Measurements from ENCODE around the gene XDH.

Gene XDH

DNA sequence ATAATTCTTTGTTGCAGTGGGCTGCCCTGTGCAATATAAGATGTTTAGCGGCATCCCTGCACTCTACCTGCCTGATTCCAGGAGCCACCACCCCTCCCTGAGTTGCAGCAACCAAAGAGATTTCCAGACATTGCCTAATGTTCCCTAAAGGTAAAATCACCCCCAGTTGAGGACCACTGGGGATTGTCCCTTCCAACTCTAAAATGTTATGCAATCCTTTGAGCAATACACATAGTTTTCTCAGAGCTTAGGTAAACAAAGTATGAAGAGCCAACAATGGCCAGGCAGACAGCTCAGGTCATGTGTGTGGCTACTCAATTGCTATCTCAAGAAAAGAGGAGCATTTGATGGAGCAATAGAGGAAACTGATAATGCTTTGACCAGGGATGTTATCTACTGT is 87.0 kb downstream of the XDH start:
- no peak for DNase-seq

DNA sequence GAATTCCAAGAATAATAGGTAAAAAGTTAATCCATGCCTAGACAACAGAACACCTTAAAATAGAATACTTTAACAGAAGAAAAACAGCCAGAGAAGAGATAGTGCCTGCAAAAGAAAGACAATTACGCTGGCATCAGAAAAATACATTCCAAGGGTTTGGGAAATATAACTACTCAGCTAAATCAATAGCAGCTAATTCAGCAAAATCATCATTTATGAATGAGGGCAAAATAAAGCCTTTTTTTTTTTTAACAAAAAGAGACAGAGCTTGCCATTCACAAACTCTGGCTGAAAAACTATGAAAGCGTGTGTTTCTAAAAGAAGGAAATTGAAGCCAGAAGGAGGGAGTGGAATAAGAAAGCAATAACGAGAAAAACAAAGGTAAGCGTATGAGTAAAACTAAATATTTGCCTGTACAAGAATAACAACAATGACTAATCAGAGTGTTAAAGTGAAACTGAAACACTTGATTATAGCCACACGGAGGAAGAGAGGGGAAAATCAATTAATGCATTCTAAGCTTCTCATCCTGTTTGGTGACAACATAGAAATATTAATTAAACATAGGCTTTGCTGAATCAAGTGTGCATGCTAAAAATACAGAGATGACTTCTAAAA is 90.4 kb downstream of the XDH start:
- DNase-seq: no peak

DNA sequence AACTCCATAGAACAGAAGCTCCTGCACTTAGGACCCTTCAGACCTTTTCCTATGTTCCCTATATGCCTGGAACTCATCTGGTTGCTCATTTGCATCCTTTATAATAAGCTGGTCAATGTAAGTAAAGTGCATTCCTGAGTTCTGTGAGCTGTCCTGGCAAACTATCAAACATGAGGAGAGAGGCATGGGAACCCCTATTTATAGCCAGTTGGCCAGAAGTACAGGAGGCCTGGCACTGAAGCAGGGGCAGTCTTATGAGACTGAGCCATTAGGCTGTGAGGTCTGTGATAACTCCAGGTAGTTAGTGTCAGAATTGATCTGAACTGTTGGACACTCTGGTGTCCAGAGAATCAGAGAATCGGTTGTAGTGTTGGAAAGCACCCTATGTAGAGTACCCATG is 92.2 kb downstream of the XDH start:
- no peak for DNase-seq

DNA sequence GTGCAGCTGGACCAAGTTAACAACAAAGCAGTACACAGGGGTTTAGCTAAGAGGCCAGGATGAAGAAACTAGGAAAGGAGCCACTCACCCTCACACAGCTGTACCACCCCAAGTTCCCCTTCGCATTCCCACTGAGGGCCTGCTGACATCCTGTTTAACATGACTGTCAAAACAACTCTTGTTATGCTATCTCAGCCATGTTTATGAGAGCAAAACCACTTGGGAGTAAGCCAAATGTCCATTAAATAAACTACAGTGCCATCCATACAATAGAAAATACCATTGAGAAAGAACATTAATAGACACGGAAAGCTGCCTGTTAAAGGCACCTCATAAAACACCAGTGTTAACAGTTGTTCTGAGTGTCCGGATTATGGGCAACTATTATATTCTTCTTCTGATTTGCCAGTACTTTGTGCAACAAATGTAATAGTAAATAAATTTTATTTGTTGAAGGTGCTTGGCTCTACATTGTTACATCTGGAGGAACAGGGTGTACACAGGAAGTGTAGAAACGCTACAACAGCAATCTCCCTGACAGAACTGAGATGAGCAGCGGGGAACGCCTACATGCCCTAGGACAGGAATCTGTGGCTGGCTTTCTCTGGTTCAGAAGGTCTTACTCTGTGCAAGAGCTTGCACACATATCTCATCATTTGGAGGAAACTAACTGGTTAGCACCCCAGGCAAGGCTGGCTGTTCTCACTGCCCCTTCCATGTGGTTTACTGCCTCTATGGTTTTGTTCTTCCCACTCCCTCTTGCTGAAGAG is 95.0 kb downstream of the XDH start:
- no peak for DNase-seq

DNA sequence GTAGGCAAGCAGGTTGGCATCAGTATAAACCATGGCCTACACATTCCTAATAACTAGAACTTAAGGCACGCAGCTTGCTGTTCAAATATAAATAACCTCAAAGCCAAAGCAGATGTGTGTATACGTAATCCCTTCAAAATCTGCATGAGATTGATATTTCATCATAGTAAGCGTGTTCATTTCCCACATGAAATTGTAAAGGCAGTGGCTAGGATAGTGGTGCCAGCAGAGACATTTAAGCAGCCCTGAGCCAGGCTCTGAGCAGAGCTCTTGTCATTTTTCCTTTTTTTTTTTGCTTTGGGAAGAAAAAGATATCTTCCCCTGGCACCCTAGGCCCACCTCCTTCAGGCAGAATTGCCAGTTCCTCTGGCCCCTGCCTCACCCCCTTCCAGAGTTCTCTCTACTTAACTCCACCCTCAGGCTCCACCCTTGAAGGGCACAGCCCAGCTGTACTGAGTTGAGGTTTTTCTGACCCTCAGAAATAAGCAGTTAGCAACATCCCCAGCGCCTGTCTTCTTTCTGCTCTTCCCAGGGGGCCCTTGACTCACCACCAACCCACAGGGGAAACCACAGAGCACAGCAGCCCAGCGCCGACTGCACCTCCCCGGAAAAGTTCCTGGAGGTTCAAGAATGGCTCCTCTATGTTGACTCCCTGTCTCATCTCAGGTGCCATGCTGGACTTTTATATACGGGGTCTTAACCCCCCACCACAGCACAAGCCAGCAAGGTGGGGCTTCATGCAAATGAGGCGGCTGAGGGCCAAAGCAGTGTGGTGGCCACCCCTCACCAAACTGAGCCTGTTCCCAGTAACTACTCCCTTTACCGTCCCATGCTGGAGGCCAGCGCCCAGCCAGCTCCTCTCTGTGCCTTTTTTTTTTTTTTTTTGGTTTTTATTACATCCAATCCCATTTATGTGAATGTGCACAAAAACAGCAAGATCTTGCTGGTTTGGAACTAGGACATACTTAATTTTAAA is 95.9 kb downstream of the XDH start:
- DNase-seq: peak; percentile 8

DNA sequence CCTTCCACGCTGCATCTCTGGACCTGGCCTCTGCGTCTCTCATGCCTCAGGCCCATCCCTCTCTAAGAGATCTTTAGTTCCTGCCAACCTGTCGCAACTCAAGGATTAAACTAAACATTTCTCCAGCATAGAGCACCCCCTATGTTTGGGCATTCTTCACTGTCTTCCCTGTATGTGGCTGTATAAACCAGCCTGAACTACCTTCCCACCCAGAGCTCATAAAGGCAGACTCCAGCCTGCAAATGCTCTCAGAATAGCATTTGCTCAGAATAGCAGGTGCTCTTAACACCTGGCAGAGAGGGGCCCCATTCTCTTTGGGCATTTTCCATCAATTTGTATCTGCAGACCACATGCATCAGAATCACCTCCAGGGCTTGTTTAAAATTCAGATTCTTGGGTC is 97.1 kb downstream of the XDH start:
- DNase-seq: no peak

DNA sequence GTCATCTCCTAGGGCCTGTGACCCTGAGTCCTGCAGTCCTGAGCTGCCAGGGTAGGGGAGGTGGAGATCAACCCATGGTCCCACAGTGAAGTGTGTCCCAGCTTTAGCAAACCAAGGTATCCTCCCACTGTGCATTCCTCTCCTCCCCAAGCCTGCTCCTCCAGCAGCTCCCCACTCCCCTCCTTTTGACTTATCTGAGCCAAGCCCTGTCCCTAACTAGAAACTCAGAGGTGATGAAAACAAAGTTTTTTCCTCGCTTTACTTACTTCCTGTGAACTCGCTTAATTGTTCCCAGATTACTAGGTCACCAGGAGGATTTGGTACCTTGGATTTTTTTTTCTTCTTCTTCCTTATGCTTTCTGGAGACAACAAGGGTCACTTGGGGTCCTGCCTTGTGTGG is 99.8 kb downstream of the XDH start:
- DNase-seq: no peak

DNA sequence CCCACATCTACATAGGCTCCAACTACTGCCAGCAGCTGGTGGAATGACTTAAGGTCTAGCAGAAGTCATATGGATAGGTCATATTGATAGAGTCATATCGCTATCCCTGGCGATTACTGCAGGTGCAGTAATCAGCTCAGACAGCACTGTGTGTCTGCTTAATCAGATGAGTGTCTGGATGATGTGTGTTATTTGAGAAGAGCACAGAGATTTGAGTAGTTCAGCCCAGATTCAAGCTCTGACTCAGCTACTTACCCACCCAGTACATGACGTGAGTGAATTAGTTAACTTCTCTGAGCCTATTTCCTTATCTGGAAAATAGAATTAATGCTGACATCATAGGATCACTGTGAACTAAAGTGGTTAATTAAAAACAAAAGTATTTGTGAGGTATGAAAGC is 101.6 kb downstream of the XDH start:
- DNase-seq: no peak

DNA sequence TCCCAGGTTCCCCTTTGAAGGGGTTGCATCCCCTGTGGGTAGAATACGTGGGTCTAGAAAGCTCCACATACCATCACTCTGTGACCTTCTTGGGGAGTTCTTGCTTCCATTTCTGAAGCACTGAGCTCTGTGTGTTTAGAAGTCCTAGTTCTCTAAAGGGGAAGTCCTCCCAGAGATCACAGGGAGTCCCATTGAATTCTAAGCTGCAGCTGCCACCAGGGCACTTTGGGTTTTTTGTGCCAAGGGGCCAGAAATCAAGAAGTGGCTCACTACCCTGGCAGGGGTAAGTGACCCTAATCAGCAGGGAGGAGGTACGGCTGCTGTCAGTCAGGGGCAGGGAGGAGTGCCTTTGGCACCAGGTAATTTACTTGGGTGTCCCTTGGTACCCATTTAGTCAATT is 109.7 kb downstream of the XDH start:
- no peak for DNase-seq

DNA sequence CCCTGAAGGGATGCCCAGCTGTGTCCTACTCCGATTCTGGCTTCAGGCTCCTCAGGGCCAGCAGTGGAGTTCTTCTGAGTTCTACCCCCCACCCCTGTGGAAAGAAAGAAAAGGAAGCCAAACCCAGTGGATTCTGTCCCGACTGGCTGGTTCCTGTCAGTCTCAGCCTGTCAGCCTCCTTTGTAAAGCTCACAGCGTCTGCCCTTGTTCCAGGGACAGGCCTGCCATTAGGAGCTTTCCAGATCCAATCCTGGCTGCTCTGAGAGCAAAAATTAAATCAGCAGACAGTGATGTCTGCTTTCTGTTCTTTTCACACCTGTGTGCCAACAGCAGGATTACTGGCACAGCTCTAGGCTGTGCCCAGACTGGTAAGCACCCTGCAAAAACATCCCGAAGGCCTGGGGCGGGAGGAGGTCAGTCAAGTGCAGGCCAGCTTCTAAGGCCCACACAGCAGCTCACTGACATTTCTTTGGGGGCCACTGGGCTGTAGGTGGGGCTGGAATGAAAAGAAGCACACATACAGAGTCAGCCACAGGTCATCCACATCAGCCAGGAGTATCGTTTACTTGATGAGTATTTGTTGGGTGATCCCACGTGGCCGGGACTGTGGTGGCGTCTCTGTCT is 111.5 kb downstream of the XDH start:
- no peak for DNase-seq

DNA sequence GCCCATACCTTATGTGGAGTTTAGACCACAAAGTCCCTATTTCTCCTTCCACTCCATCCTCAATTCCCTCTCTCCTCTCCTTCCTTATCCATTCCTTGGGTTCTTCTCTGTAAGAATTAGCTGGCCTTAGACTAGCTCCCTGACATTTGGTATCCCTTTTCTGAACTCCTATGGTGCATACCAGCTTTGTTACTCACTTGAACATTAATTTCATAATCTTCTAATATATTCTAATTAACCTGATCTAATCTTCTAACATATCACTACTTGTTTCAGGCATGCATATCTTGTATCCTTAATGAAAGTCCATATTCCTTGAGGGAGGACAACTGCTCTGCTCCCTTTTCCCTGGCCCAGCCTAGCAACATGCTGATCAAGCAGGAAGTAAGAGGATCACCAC is 114.2 kb downstream of the XDH start:
- no peak for DNase-seq

DNA sequence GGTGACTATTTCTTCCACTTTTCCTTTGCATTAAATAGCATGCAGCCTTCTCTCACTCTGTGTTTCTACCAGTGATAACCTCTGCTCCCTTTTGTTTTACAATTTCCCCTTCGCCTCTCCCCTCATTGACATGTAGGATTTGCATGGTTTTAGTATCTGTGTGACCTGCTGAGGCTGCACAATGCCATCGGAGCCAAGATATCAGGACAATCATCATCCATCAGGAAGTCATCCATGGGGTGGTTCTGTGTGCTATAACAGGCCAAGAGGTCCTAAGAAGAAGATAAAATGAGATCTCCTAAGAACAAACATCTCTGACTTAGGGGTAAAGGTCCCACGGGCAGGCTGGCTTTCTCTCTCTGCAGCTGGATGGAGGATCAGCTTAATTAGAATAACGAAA is 115.0 kb downstream of the XDH start:
- DNase-seq: no peak

DNA sequence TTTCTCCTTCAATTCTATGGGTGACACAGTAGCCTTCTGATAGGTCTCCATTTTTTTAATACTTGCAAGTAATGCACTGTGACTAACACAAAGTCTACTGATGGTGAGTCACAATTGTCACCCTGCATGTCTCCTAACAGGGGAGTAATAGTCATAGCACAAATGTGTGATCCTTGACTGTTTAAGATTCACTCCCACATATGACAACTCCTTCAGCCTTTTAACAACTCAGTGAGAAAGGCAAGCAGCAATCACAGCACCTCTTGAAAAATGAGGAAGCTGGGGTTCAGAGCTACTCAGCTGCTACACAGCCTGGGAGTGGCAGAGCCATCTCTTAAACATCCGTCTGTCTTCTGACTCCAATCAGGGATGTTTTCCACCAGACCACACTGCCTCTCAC is 116.8 kb downstream of the XDH start:
- no peak for DNase-seq

DNA sequence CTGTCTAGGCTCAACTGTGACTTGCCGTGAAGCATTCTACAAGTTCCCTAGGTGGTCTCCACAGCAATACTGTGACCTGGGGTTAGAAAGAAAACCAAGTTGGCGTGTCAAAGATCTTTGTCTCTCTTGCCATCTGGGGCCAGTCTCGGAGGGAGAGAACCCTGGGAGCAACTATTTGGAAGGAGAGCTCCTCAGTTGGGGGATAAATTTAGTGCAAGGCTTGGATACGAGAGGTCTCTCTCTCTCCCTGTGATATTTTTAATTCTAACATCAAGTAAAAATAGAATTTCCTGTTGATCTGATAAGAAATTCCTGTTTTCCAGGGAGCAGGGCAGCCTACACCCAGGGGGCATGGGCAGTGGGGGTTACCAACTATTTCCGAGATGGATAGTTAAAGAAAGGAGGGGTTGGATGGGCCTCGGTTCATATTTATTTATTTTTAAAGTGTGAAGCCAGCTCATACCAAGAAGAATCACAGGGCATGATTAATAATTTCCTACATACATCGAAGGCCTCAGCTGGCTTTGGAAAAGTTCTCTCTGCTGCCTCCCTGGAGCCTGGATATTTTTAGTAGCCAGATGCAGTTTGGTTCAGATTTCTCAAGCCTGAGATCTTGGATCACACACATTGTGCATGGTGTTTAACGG is 117.8 kb downstream of the XDH start:
- no peak for DNase-seq

DNA sequence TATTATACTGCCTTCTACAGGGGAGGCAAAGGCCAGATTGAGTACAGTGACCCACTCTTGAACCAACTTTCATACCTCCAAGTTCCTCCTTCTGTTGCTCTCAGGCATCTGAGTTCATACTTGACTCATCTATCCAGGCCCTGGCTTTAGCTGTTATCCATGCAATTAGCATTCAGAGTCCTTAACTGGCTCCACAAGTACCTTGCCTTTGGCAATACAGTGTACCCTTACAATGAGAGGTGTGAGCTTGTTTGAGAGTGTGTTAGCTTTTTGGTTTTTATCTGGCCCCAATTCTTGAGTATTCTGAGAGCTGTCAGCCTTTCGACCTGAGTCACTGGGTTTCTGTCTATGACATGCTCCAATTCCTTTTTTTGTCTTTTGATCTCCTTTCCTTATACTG is 120.3 kb downstream of the XDH start:
- no peak for DNase-seq

DNA sequence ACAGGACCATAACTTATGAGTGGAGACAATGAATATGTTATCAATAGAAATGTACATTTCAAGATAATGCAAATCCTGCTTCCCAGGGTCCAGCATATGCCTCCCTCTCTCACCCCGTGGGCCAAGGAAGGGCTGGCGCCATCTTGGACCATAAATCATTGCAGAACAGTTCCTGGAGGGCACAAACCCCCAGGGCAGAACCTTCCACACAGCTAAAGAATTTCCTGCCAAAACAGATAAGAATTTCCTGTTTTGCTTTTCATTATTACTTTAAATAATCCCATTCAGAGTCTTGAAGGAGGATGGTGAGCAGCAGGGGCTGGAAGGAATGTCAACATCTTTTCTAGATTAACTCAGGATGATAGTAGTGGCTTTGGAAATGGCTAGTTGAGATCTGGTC is 126.9 kb downstream of the XDH start:
- no peak for DNase-seq

DNA sequence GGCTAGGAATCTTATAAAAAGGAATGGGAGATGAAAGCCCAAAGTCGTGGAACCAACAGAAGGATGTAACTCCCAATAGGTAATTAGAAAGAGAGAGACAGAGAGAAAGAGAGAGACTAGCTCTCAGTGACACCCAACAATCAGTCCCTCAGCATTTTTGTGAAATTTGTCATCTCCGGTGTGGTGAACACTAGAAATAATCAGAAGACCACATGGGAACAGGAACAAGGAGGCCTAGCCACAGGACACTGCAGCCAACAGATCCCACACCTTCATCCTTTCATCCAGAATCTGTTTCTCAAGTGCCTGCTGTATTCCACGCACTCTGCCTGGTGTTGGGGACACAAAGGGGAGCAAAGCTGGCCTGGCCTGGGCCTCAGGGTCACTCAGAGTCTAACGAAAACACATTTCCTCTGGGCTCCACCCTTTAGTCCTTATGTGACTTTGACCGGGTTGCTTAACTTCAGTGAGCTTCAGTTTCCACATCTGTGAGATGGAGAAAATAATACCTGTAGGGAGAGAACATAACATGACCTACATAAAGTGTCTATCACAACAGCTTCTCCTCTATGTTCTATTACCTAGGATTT is 127.5 kb downstream of the XDH start:
- DNase-seq: no peak

DNA sequence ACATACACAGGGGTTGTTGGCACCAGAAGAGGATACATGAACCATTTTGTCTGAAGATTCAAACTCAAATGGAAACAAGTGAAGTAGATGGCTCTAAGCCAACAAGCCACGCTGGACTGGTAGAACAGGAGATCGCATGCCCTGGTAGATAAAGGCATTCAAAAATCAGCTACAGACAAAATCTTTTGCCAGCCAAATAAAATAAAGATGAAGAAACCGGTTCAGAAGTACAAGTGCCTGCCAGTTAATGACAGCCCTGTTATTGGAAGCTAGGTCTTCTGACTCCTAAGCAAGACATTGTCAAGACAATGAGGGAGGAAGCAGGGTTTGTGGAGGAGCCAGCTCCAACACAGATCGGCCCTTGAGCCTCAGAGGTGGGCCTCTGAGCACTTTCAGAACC is 128.3 kb downstream of the XDH start:
- no peak for DNase-seq

Data from activated gamma-delta T cell treated with Interleukin-2 at 50 U/mL for 16 hours (primary cell).